NCI-H69 (cell line): Measurements from ENCODE around the gene EWSR1.
"Not testable (repeated sequence)": the region's sequence is repeated elsewhere in the genome, so short reads cannot be mapped to it uniquely, and the experiment has no call there.

Source experiments
- DNase-seq: peaks from one replicate; lab custom pipeline; 2025; lab: John Stamatoyannopoulos, UW

EWSR1 gene

GRCh38 chr22:29267858-29268510, at the start of gene EWSR1, which contains the start of gene RHBDD3:
Gene EWSR1, plus strand, starts transcription at chr22:29268268. Its CDS starts 69 bp downstream, at chr22:29268337.
Gene RHBDD3, minus strand, starts transcription at chr22:29267981. Its CDS starts 2,355 bp downstream, at chr22:29265626.
- DNase-seq = peak; percentile 98

GRCh38 chr22:29218758-29219408, 49.2 kb upstream of the EWSR1 start:
- DNase-seq = no peak

GRCh38 chr22:29219409-29219782, 48.7 kb upstream of the EWSR1 start:
- DNase-seq = not testable (repeated sequence)

- DNase-seq = peak; percentile 31
Observed at GRCh38 chr22:29219881-29220670, 48.0 kb upstream of the EWSR1 start.

GRCh38 chr22:29224121-29224858, 43.8 kb upstream of the EWSR1 start:
- DNase-seq = no peak

- DNase-seq = no peak
Observed at GRCh38 chr22:29224859-29225410, 43.1 kb upstream of the EWSR1 start.

- DNase-seq = peak; percentile 80
Observed at GRCh38 chr22:29225422-29226090, 42.5 kb upstream of the EWSR1 start.

- no peak for DNase-seq
Observed at GRCh38 chr22:29226351-29226981, 41.6 kb upstream of the EWSR1 start.

GRCh38 chr22:29230972-29231875, 36.8 kb upstream of the EWSR1 start:
- DNase-seq = no peak

GRCh38 chr22:29231971-29232959, 35.8 kb upstream of the EWSR1 start:
- DNase-seq = peak; percentile 29

- no peak for DNase-seq
Observed at GRCh38 chr22:29233277-29233877, 34.7 kb upstream of the EWSR1 start.

- DNase-seq = peak; percentile 61
Observed at GRCh38 chr22:29240481-29240880, 27.6 kb upstream of the EWSR1 start.

GRCh38 chr22:29243874-29244446, 24.1 kb upstream of the EWSR1 start:
- DNase-seq = no peak

- DNase-seq = peak; percentile 33
Observed at GRCh38 chr22:29244785-29245625, 23.1 kb upstream of the EWSR1 start.

GRCh38 chr22:29245626-29246385, 22.3 kb upstream of the EWSR1 start:
- DNase-seq = peak; percentile 78

- not testable (repeated sequence) for DNase-seq
Observed at GRCh38 chr22:29247891-29248290, 20.2 kb upstream of the EWSR1 start.
